Colonic mucosa (tissue), 4 donors: ENCODE measurements around the gene RPS6KA6. TPM values are rescaled to one million over a fixed set of nuclear protein-coding genes. Genes with fewer than 3 reads are reported as not detected.

Source experiments
- DNase-seq: peaks from one replicate; pipeline ENCODE4 v3.0.0-alpha.2; 2020
- H3K27ac ChIP-seq: fragments of 200-600 bp; one replicate; pipeline ENCODE4 v1.8.0; 2021
- H3K27me3 ChIP-seq: fragments of 200-600 bp; one replicate; pipeline ENCODE4 v1.8.0; 2021
- H3K36me3 ChIP-seq: fragments of 200-600 bp; one replicate; pipeline ENCODE4 v1.8.0; 2021
- H3K4me1 ChIP-seq: fragments of 200-600 bp; one replicate; pipeline ENCODE4 v1.8.0; 2021; ENCODE audit warnings: mild to moderate bottlenecking
- H3K4me3 ChIP-seq: fragments of 200-600 bp; one replicate; pipeline ENCODE4 v1.8.0; 2021
- H3K9ac ChIP-seq, 2 donors: one replicate each; pipeline ENCODE4 v1.7.0; 2013; ENCODE audit warnings: control low read depth in 2 of 2, low read depth in 2 of 2, low read length in 2 of 2
- H3K9me3 ChIP-seq: fragments of 200-600 bp; one replicate; pipeline ENCODE4 v1.8.0; 2021
- intact Hi-C: fragments of 100-400 bp; cut with DNase I; formaldehyde crosslinking; loops from one replicate; pipeline ENCODE4 v1.14.1; 2022
- microRNA-seq: library from miRNA; unstranded; fragments of <30 nt; microRNA quantifications from one replicate; pipeline ENCODE4, GENCODE V29; 2019
- total RNA-seq, 2 donors: library from RNA; stranded (reverse); fragmentation: NEBNext Ultra II Directional in 1 of 2; extraction: Animal tissue kit (Norgen Biotek cat#: 25700) in 1 of 2; gene quantifications; one replicate each; pipeline ENCODE4 v1.2.1, GENCODE V29; 2021
- TF ChIP-seq, protein P1 (sequence below): fragments of 200-600 bp; IDR thresholded peaks from one replicate; pipeline ENCODE4 v1.8.0; 2022; ENCODE audit warnings: antibody characterized with exemption, mild to moderate bottlenecking
- donor health status: healthy.
- donor health status: DM: no; HTN: no; CAD: no.
- donor health status: DM: no; HTN: no; CAD: no.

RPS6KA6 gene
- total RNA-seq, 2 donors from 2014 or later, result 10.6 to 11.9 TPM

- intact Hi-C loops, result no loop called here
- no peak for DNase-seq
- TF ChIP-seq, protein P1, sequence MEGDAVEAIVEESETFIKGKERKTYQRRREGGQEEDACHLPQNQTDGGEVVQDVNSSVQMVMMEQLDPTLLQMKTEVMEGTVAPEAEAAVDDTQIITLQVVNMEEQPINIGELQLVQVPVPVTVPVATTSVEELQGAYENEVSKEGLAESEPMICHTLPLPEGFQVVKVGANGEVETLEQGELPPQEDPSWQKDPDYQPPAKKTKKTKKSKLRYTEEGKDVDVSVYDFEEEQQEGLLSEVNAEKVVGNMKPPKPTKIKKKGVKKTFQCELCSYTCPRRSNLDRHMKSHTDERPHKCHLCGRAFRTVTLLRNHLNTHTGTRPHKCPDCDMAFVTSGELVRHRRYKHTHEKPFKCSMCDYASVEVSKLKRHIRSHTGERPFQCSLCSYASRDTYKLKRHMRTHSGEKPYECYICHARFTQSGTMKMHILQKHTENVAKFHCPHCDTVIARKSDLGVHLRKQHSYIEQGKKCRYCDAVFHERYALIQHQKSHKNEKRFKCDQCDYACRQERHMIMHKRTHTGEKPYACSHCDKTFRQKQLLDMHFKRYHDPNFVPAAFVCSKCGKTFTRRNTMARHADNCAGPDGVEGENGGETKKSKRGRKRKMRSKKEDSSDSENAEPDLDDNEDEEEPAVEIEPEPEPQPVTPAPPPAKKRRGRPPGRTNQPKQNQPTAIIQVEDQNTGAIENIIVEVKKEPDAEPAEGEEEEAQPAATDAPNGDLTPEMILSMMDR, result no peak
- no peak overlapping the region for H3K9ac ChIP-seq
- H3K4me1 ChIP-seq, result no peaks in the 10 kb centered on the region
- no peaks in the 10 kb centered on the region for H3K36me3 ChIP-seq
- H3K9me3 ChIP-seq, result no peaks in the 10 kb centered on the region
- H3K4me3 ChIP-seq, result no peak overlapping the region
- no peak overlapping the region for H3K27ac ChIP-seq
- H3K27me3 ChIP-seq, result no peaks in the 10 kb centered on the region
Observed at GRCh38 chrX:84064164-84064563, 123.8 kb downstream of the RPS6KA6 start.

- H3K4me1 ChIP-seq, result no peaks in the 10 kb centered on the region
- intact Hi-C loops, result loop anchor here (10.0 kb wide), 1 partner anchor 137 kb away; the partner anchor contains the start of gene RPS6KA6
- no peak overlapping the region for H3K4me3 ChIP-seq
- H3K27me3 ChIP-seq, result peaks cover 3% of the 10 kb centered on the region
- DNase-seq, result no peak
- no peak overlapping the region for H3K27ac ChIP-seq
- no peaks in the 10 kb centered on the region for H3K9me3 ChIP-seq
- no peak overlapping the region for H3K9ac ChIP-seq
- H3K36me3 ChIP-seq, result no peaks in the 10 kb centered on the region
- TF ChIP-seq, protein P1, result no peak
Observed at GRCh38 chrX:84047339-84047738, 140.7 kb downstream of the RPS6KA6 start.

DNA sequence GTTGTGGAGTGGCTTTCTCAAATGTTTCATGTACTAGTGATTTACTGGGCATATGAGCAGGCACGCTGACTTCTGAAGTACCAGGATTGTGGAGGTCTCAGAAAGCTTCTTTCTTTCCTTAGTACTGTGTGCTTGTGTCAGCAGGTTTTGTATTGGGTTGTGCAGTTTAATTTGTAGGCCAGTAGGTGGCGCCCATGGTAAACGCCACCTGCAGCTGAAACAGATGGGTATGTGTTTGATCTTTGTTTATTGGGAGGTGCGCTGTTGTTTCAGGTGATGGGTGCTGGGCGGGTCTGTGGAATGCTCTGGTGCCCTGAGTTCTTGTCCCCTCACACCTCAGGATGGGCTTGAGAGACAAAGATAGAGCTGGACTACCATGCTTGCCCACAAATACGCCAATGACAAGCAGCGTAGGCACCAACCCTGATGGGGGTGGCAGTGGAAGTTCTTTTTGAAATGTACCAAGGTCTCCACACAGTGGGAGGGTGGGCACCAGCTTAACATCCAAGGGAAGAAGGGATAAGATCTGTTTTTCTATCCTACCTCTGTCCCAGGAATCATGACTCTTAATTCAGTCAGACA lies 141.5 kb downstream of the RPS6KA6 start:
- Histone ChIP-seq H3K4me3 (no peak overlapping the region), H3K4me1 (no peaks in the 10 kb centered on the region), H3K9ac (no peak overlapping the region), H3K27ac (no peak overlapping the region), H3K27me3 (peaks cover 3% of the 10 kb centered on the region), H3K9me3 (no peaks in the 10 kb centered on the region), H3K36me3 (no peaks in the 10 kb centered on the region)
- TF ChIP-seq, protein P1, result peak; percentile 71
- intact Hi-C loops, result loop anchor here (10.0 kb wide), 1 partner anchor 138 kb away; the partner anchor contains the start of gene RPS6KA6
- no peak for DNase-seq

DNA sequence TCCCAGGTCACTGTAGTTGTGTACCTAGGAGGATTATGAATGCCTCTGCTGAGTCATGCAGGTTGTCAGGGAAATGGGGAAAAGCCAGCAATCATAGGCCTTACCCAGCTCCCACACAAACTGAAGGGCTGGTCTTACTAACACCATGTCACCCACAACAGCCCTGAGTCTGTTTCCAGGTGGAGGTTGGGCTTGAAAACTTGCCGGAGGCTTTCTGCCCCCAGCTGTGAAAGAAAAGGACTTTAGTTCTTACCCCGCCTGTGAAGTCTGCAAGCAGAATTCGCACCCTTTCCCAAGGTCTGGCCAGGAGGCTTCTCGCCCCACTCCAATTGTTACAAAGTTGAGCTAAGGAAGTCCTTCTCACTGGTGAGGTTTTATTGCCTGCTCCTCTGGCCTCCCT lies 143.9 kb downstream of the RPS6KA6 start:
- DNase-seq, result no peak
- H3K9me3 ChIP-seq, result no peaks in the 10 kb centered on the region
- intact Hi-C loops, result loop anchor here (10.0 kb wide), 1 partner anchor 141 kb away; the partner anchor contains the start of gene RPS6KA6
- H3K4me3 ChIP-seq, result no peak overlapping the region
- H3K36me3 ChIP-seq, result no peaks in the 10 kb centered on the region
- H3K27me3 ChIP-seq, result peaks cover 3% of the 10 kb centered on the region
- no peak overlapping the region for H3K9ac ChIP-seq
- H3K4me1 ChIP-seq, result no peaks in the 10 kb centered on the region
- H3K27ac ChIP-seq, result no peak overlapping the region
- TF ChIP-seq, protein P1, result no peak

Small RNA genes lying within 50 kb of the gene (microRNA-seq; reads per million reads assigned to microRNA genes)
- gene MIR548I4, result not detected
